HG02981 (cell line): ENCODE measurements around the gene CDC42EP4.
"Not testable (repeated sequence)": the region's sequence is repeated elsewhere in the genome, so short reads cannot be mapped to it uniquely, and the experiment has no call there.

Experiments used
- ATAC-seq: cut with Tn5 transposase; IDR thresholded peaks from one replicate; pipeline ENCODE4 v1.9.1; 2021; ENCODE audit warnings: mild to moderate bottlenecking, moderate library complexity; ENCODE audit not compliant: unreplicated experiment

CDC42EP4 gene

GRCh38 chr17:73283250-73283649 lies 28.6 kb downstream of the CDC42EP4 start:
- no peak for ATAC-seq

- ATAC-seq: no peak
Measured at GRCh38 chr17:73282629-73283028, 29.2 kb downstream of the CDC42EP4 start.

GRCh38 chr17:73281928-73282327 lies 29.9 kb downstream of the CDC42EP4 start:
- peak; percentile 94 for ATAC-seq

- ATAC-seq: no peak
Measured at GRCh38 chr17:73280191-73280590, 31.6 kb downstream of the CDC42EP4 start.

GRCh38 chr17:73279704-73280103 lies 32.1 kb downstream of the CDC42EP4 start:
- ATAC-seq: no peak

- no peak for ATAC-seq
Measured at GRCh38 chr17:73278465-73279453, 33.0 kb downstream of the CDC42EP4 start.

- no peak for ATAC-seq
Measured at GRCh38 chr17:73278049-73278464, 33.7 kb downstream of the CDC42EP4 start.

GRCh38 chr17:73274490-73274889 lies 37.3 kb downstream of the CDC42EP4 start:
- ATAC-seq: no peak

GRCh38 chr17:73272906-73273218 lies 38.9 kb downstream of the CDC42EP4 start:
- ATAC-seq: no peak

GRCh38 chr17:73271072-73271471 lies 40.7 kb downstream of the CDC42EP4 start:
- ATAC-seq: peak; percentile 95

GRCh38 chr17:73269791-73270190 lies 42.0 kb downstream of the CDC42EP4 start:
- no peak for ATAC-seq

- no peak for ATAC-seq
Measured at GRCh38 chr17:73269329-73269615, 42.5 kb downstream of the CDC42EP4 start.

GRCh38 chr17:73268582-73269328 lies 43.0 kb downstream of the CDC42EP4 start:
- ATAC-seq: no peak

- ATAC-seq: no peak
Measured at GRCh38 chr17:73267648-73268537, 43.9 kb downstream of the CDC42EP4 start.

GRCh38 chr17:73266796-73267195 lies 45.0 kb downstream of the CDC42EP4 start:
- no peak for ATAC-seq

GRCh38 chr17:73265646-73266640 lies 45.9 kb downstream of the CDC42EP4 start:
- no peak for ATAC-seq

- not testable (repeated sequence) for ATAC-seq
Measured at GRCh38 chr17:73264448-73264847, 47.4 kb downstream of the CDC42EP4 start.

GRCh38 chr17:73262676-73263642 lies 48.8 kb downstream of the CDC42EP4 start:
- no peak for ATAC-seq
